CD4-positive, alpha-beta T cell treated with Interleukin-6 for 4 hours (primary cell): ENCODE data around the gene XPNPEP1.

Source experiments
- DNase-seq: peaks from one replicate; pipeline ENCODE4 v3.0.0-alpha.2; 2020; ENCODE audit warnings: mixed read lengths

Gene XPNPEP1

GRCh38 chr10:109861081-109861480 lies 62.2 kb downstream of the XPNPEP1 start:
- no peak for DNase-seq

- no peak for DNase-seq
These were observed 64.1 kb downstream of the XPNPEP1 start for GRCh38 chr10:109859221-109859620.

GRCh38 chr10:109855746-109856145 lies 67.6 kb downstream of the XPNPEP1 start:
- DNase-seq, result no peak

GRCh38 chr10:109853921-109854320 lies 69.4 kb downstream of the XPNPEP1 start:
- no peak for DNase-seq

GRCh38 chr10:109852475-109853037 lies 70.8 kb downstream of the XPNPEP1 start:
- DNase-seq, result peak; percentile 73

GRCh38 chr10:109851616-109852474 lies 71.5 kb downstream of the XPNPEP1 start:
- DNase-seq, result no peak

- DNase-seq, result no peak
These were observed 76.5 kb downstream of the XPNPEP1 start for GRCh38 chr10:109846832-109847231.

- DNase-seq, result no peak
These were observed 78.0 kb downstream of the XPNPEP1 start for GRCh38 chr10:109845308-109845707.

GRCh38 chr10:109838592-109839244 lies 84.6 kb downstream of the XPNPEP1 start:
- DNase-seq, result no peak

- no peak for DNase-seq
These were observed 85.9 kb downstream of the XPNPEP1 start for GRCh38 chr10:109837384-109837783.

- DNase-seq, result no peak
These were observed 88.1 kb downstream of the XPNPEP1 start for GRCh38 chr10:109835257-109835656.

GRCh38 chr10:109831846-109832245 lies 91.5 kb downstream of the XPNPEP1 start:
- no peak for DNase-seq

GRCh38 chr10:109824206-109824605 lies 99.1 kb downstream of the XPNPEP1 start:
- no peak for DNase-seq

GRCh38 chr10:109823196-109823595 lies 100.1 kb downstream of the XPNPEP1 start:
- no peak for DNase-seq

- no peak for DNase-seq
These were observed 101.6 kb downstream of the XPNPEP1 start for GRCh38 chr10:109821672-109822071.

- DNase-seq, result no peak
These were observed 102.5 kb downstream of the XPNPEP1 start for GRCh38 chr10:109820620-109821405.

GRCh38 chr10:109819807-109820206 lies 103.5 kb downstream of the XPNPEP1 start:
- no peak for DNase-seq
